ENCODE data around the gene HOMEZ. TPM values are rescaled to one million over a fixed set of nuclear protein-coding genes. Genes with fewer than 3 reads are reported as not detected.

HOMEZ gene
- total and polyA plus RNA-seq, 2 donors from 2014 or later = 14.8 to 18.5 TPM

DNA sequence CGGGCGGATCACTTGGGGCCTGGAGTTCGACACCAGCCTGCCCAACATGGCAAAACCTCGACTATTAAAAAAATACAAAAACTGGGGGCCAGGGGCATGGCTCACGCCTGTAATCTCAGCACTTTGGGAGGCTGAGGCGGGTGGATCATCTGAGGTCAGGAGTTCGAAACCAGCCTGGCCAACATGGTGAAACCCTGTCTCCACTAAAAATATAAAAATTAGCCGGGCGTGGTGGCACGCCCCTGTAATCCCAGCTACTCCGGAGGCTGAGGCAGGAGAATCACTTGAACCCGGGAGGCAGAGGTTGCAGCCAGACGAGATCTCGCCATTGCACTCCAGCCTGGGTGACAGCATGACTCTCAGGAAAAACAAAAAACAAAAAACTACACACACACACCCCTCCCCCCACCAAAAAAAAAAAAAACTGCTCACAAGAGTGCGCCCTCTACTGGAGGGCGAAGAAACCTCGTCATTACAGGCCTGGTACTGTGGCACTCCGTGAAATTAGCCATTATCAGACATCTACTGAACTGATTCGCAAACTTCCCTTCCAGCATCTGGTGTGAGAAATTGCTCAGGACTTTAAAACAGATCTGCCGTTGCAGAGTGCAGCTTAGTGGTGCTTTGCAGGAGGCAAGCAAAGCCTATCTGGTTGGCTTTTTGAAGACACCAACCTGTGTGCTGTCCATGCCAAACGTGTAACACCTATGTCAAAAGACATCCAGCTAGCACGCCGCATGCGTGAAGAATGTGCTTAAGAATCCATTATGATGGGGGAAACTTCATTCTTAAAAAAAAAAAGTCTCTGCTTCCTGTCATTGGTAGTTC lies 9.0 kb upstream of the HOMEZ start:
- Histone ChIP-seq H3K27ac (ENCODE audit: low read depth in 2 of 2, low read length in 2 of 2) (no peak overlapping the region), H3K36me3 (ENCODE audit: control insufficient read depth in 2 of 3, insufficient read depth in 3 of 3, low read length in 3 of 3) (peaks cover 0 to 3% (median 0%) of the 10 kb centered on the region in 3 donors), H3K27me3 (ENCODE audit: control insufficient read depth, insufficient read depth, low read length) (peaks cover 2% of the 10 kb centered on the region), H3K9me3 (ENCODE audit: control insufficient read depth in 2 of 3, insufficient read depth in 1 of 3, low read length in 3 of 3) (no peaks in the 10 kb centered on the region), H3K9ac (ENCODE audit: low read length in 3 of 3) (peak overlapping the region in 1 of 3 donors; percentile 59), H3K4me3 (ENCODE audit: low read length in 3 of 3) (peak overlapping the region in 1 of 3 donors; percentile 16), H3K4me1 (ENCODE audit: control insufficient read depth in 2 of 3, insufficient read depth in 2 of 3, low read depth in 1 of 3, low read length in 3 of 3) (peaks cover 0 to 9% (median 6%) of the 10 kb centered on the region in 3 donors)
- peak in 4 of 5 donors; percentile 43 to 77 (median 60) for DNase-seq
- TF ChIP-seq, protein P1, sequence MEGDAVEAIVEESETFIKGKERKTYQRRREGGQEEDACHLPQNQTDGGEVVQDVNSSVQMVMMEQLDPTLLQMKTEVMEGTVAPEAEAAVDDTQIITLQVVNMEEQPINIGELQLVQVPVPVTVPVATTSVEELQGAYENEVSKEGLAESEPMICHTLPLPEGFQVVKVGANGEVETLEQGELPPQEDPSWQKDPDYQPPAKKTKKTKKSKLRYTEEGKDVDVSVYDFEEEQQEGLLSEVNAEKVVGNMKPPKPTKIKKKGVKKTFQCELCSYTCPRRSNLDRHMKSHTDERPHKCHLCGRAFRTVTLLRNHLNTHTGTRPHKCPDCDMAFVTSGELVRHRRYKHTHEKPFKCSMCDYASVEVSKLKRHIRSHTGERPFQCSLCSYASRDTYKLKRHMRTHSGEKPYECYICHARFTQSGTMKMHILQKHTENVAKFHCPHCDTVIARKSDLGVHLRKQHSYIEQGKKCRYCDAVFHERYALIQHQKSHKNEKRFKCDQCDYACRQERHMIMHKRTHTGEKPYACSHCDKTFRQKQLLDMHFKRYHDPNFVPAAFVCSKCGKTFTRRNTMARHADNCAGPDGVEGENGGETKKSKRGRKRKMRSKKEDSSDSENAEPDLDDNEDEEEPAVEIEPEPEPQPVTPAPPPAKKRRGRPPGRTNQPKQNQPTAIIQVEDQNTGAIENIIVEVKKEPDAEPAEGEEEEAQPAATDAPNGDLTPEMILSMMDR (IDR thresholded peaks at IDR 0.05; ENCODE audit: borderline replicate concordance, extremely low read depth, insufficient read depth) = peak; percentile 81
- no peak for FAIRE-seq
- intact Hi-C loops (cut with DNase I) = no loop called here

DNA sequence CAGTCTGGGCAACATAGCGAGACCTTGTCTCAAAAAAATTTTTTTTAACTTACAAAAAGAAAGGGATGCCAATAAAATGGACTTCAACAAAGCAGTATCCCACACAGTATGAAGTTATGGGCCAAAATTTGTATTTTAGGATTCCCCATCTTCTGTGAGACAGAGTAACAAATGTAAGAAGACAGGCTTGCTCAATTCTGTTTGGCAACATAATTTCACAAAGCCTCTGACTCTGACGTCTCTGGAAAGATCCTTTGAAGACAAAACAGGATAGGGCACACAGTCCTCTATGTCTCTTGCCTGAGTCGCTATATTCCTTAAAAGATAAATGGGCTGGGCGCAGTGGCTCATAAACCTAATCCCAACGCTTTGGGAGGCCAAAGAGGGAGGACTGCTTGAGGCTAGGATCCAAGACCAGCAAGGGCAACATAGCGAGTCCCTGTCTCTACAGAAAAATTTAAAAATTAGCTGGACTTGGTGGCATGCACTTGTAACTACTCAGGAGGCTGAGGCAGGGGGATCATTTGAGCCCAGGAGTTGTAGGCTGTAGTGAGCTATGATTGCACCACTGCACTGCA lies 1.1 kb upstream of the HOMEZ start:
- no peaks in the 10 kb centered on the region for H3K36me3 ChIP-seq (ENCODE audit: control insufficient read depth in 2 of 3, insufficient read depth in 3 of 3, low read length in 3 of 3)
- H3K9ac ChIP-seq (ENCODE audit: low read length in 3 of 3) = peak overlapping the region; percentile 43 to 92 (median 83)
- peak overlapping the region; percentile 87 to 97 for H3K27ac ChIP-seq (ENCODE audit: low read depth in 2 of 2, low read length in 2 of 2)
- no peak for FAIRE-seq
- peak overlapping the region; percentile 71 to 98 (median 79) for H3K4me3 ChIP-seq (ENCODE audit: low read length in 3 of 3)
- TF ChIP-seq, protein P1 (IDR thresholded peaks at IDR 0.05; ENCODE audit: borderline replicate concordance, extremely low read depth, insufficient read depth) = no peak
- H3K27me3 ChIP-seq (ENCODE audit: control insufficient read depth, insufficient read depth, low read length) = no peaks in the 10 kb centered on the region
- intact Hi-C loops (cut with DNase I) = no loop called here
- no peak for DNase-seq
- H3K9me3 ChIP-seq (ENCODE audit: control insufficient read depth in 2 of 3, insufficient read depth in 1 of 3, low read length in 3 of 3) = no peaks in the 10 kb centered on the region
- H3K4me1 ChIP-seq (ENCODE audit: control insufficient read depth in 2 of 3, insufficient read depth in 2 of 3, low read depth in 1 of 3, low read length in 3 of 3) = peaks cover 2 to 16% (median 5%) of the 10 kb centered on the region in 3 donors

DNA sequence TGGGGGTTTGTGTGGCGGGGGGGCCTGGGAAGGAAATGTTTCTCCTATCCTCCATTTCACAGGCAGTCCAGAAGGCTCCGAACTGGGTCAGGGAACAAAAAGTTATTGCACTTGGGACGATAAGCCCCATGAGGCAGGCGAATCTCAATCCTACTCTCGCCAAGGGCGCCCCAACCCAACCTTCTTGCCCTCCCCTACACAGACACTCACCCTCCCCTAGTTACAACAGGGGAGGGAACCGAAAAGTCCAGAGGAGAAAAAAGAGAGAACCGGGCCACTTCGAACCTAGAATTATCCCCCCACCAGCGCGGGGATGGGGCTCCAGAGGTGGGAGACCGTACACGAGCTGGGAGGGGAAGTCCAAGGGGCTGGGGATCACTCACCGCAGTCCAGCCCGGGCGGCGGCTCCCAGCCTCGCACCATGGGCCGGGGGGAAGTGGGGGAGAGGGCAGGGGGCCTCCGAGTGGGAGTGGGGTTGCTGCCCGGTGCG lies 357 bp downstream of the HOMEZ start:
- Histone ChIP-seq H3K27me3 (ENCODE audit: control insufficient read depth, insufficient read depth, low read length) (no peaks in the 10 kb centered on the region), H3K4me1 (ENCODE audit: control insufficient read depth in 2 of 3, insufficient read depth in 2 of 3, low read depth in 1 of 3, low read length in 3 of 3) (peaks cover 2 to 16% (median 5%) of the 10 kb centered on the region in 3 donors), H3K27ac (ENCODE audit: low read depth in 2 of 2, low read length in 2 of 2) (peak overlapping the region; percentile 92 to 97), H3K9ac (ENCODE audit: low read length in 3 of 3) (peak overlapping the region; percentile 63 to 99 (median 86)), H3K4me3 (ENCODE audit: low read length in 3 of 3) (peak overlapping the region; percentile 77 to 98 (median 91)), H3K9me3 (ENCODE audit: control insufficient read depth in 2 of 3, insufficient read depth in 1 of 3, low read length in 3 of 3) (no peaks in the 10 kb centered on the region), H3K36me3 (ENCODE audit: control insufficient read depth in 2 of 3, insufficient read depth in 3 of 3, low read length in 3 of 3) (peaks cover 0 to 2% (median 0%) of the 10 kb centered on the region in 3 donors)
- TF ChIP-seq, protein P1 (IDR thresholded peaks at IDR 0.05; ENCODE audit: borderline replicate concordance, extremely low read depth, insufficient read depth) = no peak
- DNase-seq (no peak), FAIRE-seq (no peak)
- intact Hi-C loops (cut with DNase I) = no loop called here
